ENCODE data around the gene TNFRSF6B.
"Not testable (repeated sequence)": the region's sequence is repeated elsewhere in the genome, so short reads cannot be mapped to it uniquely, and the experiment has no call there.

TNFRSF6B gene

GRCh38 chr20:63662813-63663189 lies 33.7 kb upstream of the TNFRSF6B start:
- DNase-seq (ENCODE audit: low spot score): no peak

- DNase-seq (ENCODE audit: low spot score): no peak
Observed at GRCh38 chr20:63663332-63664066, 33.0 kb upstream of the TNFRSF6B start.

- no peak for DNase-seq (ENCODE audit: low spot score)
Observed at GRCh38 chr20:63664143-63664851, 32.2 kb upstream of the TNFRSF6B start.

DNA sequence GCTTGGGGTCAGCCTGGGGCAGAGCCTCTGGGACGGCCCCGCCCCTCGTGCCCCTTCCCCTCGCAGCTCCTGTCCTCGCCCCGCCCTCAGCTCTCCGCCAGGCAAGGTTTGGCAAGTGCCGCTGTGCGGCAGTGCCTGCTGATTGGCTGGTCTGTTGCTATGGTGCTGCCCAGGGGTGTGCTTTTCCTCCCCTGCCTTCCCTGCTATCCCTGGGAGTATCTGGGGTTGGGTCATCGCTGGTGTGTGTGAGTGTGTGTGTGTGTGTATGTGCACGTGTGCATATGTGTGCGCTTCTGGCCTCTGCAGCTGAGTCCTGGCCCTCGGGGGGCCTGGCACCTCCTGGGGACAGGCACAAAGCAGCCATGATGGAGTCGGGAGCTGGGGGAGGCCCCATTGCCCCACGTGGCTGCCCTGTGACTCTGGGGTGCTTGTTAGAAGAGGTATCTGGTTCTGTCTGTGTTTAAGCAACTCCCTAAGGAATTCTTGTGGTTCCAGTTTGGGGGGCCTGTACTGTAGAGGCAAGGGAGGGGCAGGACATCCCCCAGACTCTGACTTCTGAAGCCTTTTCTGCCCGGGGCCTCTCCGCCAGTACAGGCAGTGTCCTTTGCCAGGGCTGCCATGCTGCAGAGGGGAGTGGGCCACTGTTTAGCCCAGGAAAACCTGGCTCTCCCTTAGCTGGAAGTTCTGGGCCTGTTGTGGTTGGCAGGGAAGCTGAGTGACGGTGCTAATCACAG lies 31.4 kb upstream of the TNFRSF6B start:
- no peak for DNase-seq (ENCODE audit: low spot score)

- DNase-seq (ENCODE audit: low spot score): no peak
Observed at GRCh38 chr20:63665708-63666107, 30.7 kb upstream of the TNFRSF6B start.

- DNase-seq (ENCODE audit: low spot score): no peak
Observed at GRCh38 chr20:63667858-63668257, 28.6 kb upstream of the TNFRSF6B start.

DNA sequence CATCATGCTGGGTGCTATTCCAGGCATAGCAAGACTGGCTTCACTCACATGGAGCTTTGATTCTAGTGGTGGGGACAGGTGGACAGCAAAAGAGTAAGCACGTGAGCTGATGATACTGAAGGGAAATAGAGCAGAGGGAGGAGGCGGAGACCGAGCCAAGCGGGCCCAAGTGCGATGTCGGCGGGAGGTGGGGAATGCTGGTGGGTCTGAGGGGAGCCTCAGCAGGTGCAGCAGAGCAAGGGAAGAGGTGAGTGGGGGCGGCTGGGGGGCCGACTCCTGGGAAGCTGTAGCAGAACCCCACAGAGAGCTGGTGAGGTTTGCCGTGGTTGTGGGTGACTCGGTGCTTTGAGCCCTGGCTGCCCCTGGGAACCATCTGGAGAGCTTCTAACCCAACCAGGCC lies 28.1 kb upstream of the TNFRSF6B start:
- DNase-seq (ENCODE audit: low spot score): no peak

DNA sequence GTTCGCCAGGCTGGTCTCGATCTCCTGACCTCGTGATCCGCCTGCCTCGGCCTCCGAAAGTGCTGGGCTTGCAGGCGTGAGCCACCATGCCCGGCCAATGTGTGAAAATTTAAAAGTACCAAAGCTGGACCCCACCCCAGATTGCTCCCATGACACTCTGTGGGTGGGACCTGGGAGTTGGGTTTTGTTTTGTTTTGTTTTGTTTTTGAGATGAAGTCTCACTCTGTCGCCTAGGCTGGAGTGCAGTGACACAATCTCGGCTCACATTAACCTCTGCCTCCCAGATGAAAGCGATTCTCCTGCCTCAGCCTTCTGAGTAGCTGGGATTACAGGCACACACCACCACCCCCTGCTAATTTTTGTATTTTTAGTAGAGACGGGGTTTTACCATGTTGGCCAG lies 24.8 kb upstream of the TNFRSF6B start:
- not testable (repeated sequence) for DNase-seq (ENCODE audit: low spot score)

- DNase-seq (ENCODE audit: low spot score): no peak
Observed at GRCh38 chr20:63672666-63673065, 23.8 kb upstream of the TNFRSF6B start.

- DNase-seq (ENCODE audit: low spot score): no peak
Observed at GRCh38 chr20:63673951-63674350, 22.5 kb upstream of the TNFRSF6B start.

DNA sequence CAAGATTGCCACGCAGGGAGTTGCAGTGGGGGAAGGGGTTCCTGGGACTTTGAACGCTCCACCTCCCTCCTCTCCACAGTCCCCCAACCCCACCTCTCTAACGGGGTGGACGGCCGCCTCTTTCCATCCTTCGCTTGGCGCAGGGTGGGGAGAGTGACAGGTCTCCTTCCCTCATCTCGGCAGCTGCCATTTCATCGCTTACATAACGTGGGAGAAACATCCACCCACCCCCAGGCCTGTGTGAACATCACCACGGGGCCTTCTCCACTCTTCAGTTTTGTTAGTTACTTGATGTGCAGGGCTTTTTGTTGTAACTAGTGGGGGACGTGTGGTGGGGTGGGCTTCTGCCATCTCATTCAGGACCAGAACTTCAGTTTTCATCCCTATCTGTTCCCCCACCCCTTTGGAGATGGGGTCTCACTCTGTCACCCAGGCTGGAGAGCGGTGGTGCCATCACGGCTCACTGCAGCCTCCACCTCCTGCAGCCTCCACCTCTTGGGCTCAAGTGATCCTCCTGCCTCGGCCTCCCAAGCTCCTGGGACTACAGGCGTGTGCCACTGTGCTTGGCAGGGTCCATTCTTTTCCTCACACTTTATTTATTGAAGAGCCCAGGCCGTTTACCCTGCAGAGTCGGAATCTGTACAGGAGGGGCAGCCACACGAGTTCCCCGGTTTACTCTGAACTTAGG lies 20.6 kb upstream of the TNFRSF6B start:
- DNase-seq (ENCODE audit: low spot score): no peak

- no peak for DNase-seq (ENCODE audit: low spot score)
Observed at GRCh38 chr20:63678071-63678470, 18.4 kb upstream of the TNFRSF6B start.

GRCh38 chr20:63678667-63679465 lies 17.6 kb upstream of the TNFRSF6B start:
- no peak for DNase-seq (ENCODE audit: low spot score)

DNA sequence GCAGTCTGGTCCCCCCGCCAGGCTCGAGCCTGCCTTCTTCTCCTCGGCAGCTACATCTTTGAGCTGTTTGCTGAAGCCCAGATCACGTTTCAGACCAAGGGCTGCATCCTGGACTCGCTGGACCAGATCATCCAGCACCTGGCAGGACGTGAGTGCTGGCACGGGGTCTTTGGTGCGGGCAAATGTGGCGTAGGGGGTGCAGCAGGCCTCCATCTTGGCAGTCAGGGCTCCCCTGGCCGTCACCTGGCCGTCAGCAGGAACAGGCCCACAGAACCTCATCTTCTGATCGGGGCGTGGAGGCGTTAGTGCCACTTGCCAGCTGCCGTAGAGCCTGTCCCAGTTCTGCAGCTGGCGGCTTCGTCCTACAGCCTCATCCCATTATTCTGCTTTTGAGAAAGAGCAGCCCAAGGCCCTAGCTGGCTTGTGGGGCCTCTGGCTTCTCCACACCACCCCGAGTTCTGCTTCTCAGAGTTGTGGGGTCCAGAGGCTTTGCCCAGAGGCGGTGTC lies 16.6 kb upstream of the TNFRSF6B start:
- DNase-seq (ENCODE audit: low spot score): no peak

DNA sequence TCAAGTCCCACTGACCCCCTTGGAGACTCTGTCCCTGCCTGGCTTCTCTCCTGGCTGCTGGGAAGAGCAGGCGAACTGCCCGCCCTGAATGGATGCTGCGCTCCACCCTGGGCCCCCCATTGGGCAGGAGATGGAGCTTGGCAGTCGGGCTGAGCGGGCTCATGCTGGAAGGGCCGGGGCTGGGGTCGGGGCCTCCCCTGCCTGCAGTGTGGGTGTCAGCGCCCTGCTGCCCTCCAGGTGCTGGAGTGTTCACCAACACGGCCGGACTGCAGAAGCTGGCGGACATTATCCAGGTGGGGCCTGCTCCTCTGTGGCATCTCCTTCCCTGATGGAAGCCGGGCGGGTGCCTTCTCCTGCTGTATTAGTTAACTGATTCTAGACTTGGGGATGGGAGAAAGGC lies 16.0 kb upstream of the TNFRSF6B start:
- DNase-seq (ENCODE audit: low spot score): no peak

- no peak for DNase-seq (ENCODE audit: low spot score)
Observed at GRCh38 chr20:63680857-63681608, 15.4 kb upstream of the TNFRSF6B start.

DNA sequence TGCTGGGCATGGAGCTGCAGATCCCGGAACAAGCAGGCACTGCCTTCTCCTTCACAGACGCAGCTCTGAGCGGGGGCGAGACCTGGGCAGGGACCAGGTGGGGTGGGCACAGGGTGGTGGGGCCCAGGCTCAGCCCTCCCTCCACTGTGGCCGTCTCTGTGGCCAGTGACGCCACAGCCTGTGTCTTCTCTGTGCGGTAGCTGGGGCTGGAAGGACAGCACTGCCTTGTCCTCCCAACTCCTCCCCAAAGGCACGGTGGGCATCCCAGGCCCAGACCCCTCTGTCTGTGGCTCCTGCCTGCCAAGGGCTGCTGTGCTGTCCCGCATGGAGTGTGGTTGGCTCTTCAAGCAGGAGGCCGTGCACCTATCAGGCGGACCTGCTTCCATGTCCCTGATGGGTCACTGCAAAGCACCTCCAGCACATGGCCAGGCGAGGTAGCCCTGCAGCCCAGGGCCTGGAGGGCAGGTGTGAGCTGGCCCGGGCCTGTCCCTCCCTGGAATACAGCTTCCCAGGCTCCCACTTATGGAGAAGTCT lies 14.8 kb upstream of the TNFRSF6B start:
- no peak for DNase-seq (ENCODE audit: low spot score)

- DNase-seq (ENCODE audit: low spot score): no peak
Observed at GRCh38 chr20:63682384-63683139, 13.9 kb upstream of the TNFRSF6B start.

- DNase-seq (ENCODE audit: low spot score): no peak
Observed at GRCh38 chr20:63685269-63686026, 11.0 kb upstream of the TNFRSF6B start.

All from globus pallidus (tissue), 1 donor.